Liver (tissue), 3 donors: Measurements from ENCODE around the gene ATE1.

ENCODE experiments used
- GABPA ChIP-seq, 2 donors: IDR thresholded peaks in 1 of 2; conservative IDR thresholded peaks in 1 of 2; 2 replicates each; pipeline ENCODE4 v1.6.1; 2016; ENCODE audit warnings: antibody characterized with exemption in 2 of 2, mild to moderate bottlenecking in 1 of 2, moderate library complexity in 1 of 2
- JUND ChIP-seq, 2 donors: IDR thresholded peaks; 2 replicates each; pipeline ENCODE4 v1.6.1; 2016; ENCODE audit warnings: antibody characterized with exemption in 2 of 2
- SP1 ChIP-seq: IDR thresholded peaks from 2 replicates; pipeline ENCODE4 v1.6.1; 2018; ENCODE audit warnings: antibody characterized with exemption, mild to moderate bottlenecking
- YY1 ChIP-seq: IDR thresholded peaks from 2 replicates; pipeline ENCODE4 v1.6.1; 2016; ENCODE audit warnings: antibody characterized with exemption, mild to moderate bottlenecking
- TF ChIP-seq, protein P1 (sequence below): fragments of 150-350 bp; IDR thresholded peaks from 2 replicates; pipeline ENCODE4 v1.5.1; 2017; ENCODE audit warnings: improper control_type of control experiment, low read depth, low read length; ENCODE audit not compliant: missing input control
- TF ChIP-seq, protein P2 (sequence below): IDR thresholded peaks from 2 replicates; pipeline ENCODE4 v1.6.1; 2016; ENCODE audit warnings: antibody characterized with exemption
- donor health status: healthy.
- donor health status: healthy.

DNA sequence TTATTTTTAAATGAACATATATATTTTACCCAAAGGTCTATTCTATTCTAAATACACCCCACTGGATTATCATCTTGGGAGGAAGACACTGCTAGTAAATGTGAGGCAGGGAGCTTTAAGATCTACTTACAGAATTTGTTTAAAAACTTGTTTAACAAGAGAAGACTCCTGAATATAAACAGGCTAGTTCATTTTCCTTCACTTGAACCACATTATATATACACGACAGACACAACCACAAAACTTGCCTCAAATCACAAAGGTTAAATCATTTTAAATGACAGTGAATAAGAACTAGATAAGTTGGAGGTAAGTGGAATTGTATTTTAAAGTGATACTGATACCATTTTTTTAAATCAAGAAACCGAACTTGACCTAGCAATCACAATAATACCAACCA lies 109.2 kb downstream of the ATE1 start:
- TF ChIP-seq, protein P1, sequence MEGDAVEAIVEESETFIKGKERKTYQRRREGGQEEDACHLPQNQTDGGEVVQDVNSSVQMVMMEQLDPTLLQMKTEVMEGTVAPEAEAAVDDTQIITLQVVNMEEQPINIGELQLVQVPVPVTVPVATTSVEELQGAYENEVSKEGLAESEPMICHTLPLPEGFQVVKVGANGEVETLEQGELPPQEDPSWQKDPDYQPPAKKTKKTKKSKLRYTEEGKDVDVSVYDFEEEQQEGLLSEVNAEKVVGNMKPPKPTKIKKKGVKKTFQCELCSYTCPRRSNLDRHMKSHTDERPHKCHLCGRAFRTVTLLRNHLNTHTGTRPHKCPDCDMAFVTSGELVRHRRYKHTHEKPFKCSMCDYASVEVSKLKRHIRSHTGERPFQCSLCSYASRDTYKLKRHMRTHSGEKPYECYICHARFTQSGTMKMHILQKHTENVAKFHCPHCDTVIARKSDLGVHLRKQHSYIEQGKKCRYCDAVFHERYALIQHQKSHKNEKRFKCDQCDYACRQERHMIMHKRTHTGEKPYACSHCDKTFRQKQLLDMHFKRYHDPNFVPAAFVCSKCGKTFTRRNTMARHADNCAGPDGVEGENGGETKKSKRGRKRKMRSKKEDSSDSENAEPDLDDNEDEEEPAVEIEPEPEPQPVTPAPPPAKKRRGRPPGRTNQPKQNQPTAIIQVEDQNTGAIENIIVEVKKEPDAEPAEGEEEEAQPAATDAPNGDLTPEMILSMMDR, result no peak
- no peak for TF ChIP-seq GABPA (IDR thresholded peaks at IDR 0.05 in 1 of 2, conservative IDR thresholded peaks at IDR 0.05 in 1 of 2)
- no peak for TF ChIP-seq JUND (IDR thresholded peaks at IDR 0.05)
- TF ChIP-seq SP1, result no peak
- TF ChIP-seq, protein P2, sequence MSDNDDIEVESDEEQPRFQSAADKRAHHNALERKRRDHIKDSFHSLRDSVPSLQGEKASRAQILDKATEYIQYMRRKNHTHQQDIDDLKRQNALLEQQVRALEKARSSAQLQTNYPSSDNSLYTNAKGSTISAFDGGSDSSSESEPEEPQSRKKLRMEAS, result no peak
- TF ChIP-seq YY1, result no peak
